K562 (cell line): ENCODE measurements around the gene MAST4. TPM values are rescaled to one million over a fixed set of nuclear protein-coding genes. Genes with fewer than 3 reads are reported as not detected.

ENCODE experiments used
- GTF2A2 ChIP-seq: IDR thresholded peaks from 2 replicates; pipeline ENCODE4 v1.6.1; 2016; ENCODE audit warnings: mild to moderate bottlenecking, missing genetic modification characterization, missing compliant biosample characterization
- JUNB ChIP-seq: fragments of 450-650 bp; formaldehyde crosslinking; conservative IDR thresholded peaks from 2 replicates; pipeline ENCODE4 v1.4.0; 2020; ENCODE audit warnings: mild to moderate bottlenecking
- KAT7 ChIP-seq: sonication (generic); formaldehyde crosslinking; IDR thresholded peaks from 2 replicates; pipeline ENCODE4 v1.8.0; 2022; ENCODE audit warnings: missing genetic modification reagents, mild to moderate bottlenecking, borderline replicate concordance
- KLF1 ChIP-seq: fragments of 450-650 bp; IDR thresholded peaks from 2 replicates; pipeline ENCODE4 v1.6.1; 2016; ENCODE audit warnings: missing genetic modification characterization, missing compliant biosample characterization
- MXI1 ChIP-seq: IDR thresholded peaks from 2 replicates; pipeline ENCODE4 v1.6.1; 2011; ENCODE audit warnings: low read depth, mild to moderate bottlenecking, improper control_type of control experiment, low read length
- NONO ChIP-seq, 2 experiments: fragments of 200-400 bp in 1 of 2; fragments of 450-650 bp in 1 of 2; formaldehyde crosslinking in 1 of 2; IDR thresholded peaks; 2 replicates each; pipeline ENCODE4 v1.6.1; 2017; ENCODE audit warnings: low read depth in 2 of 2, mild to moderate bottlenecking in 2 of 2, moderate library complexity in 2 of 2, low read length in 1 of 2
- PHF20 ChIP-seq: fragments of 450-650 bp; IDR thresholded peaks from 2 replicates; pipeline ENCODE4 v1.6.1; 2018; ENCODE audit not compliant: partially characterized antibody
- PHF21A ChIP-seq: fragments of 450-650 bp; IDR thresholded peaks from 2 replicates; pipeline ENCODE4 v1.6.1; 2017; ENCODE audit warnings: low read depth, borderline replicate concordance
- RBM39 ChIP-seq: fragments of 200-400 bp; formaldehyde crosslinking; optimal IDR thresholded peaks from 2 replicates; pipeline ENCODE3; 2018; ENCODE audit warnings: low read depth, low read length
- U2AF1 ChIP-seq: fragments of 200-400 bp; formaldehyde crosslinking; optimal IDR thresholded peaks from 2 replicates; pipeline ENCODE3; 2017; ENCODE audit warnings: mild to moderate bottlenecking, low read depth, low read length, moderate library complexity
- ZC3H4 ChIP-seq: sonication (generic); formaldehyde crosslinking; IDR thresholded peaks from 2 replicates; pipeline ENCODE4 v1.9.0; 2021; ENCODE audit warnings: missing genetic modification reagents, borderline replicate concordance
- ZC3H8 ChIP-seq: fragments of 450-650 bp; IDR thresholded peaks from 2 replicates; pipeline ENCODE4 v1.6.1; 2017
- ZNF134 ChIP-seq: fragments of 250-450 bp; sonication (Bioruptor Pico); conservative IDR thresholded peaks from 2 replicates; pipeline ENCODE4 v1.4.0; 2020
- ZNF174 ChIP-seq: fragments of 250-450 bp; sonication (Bioruptor Pico); IDR thresholded peaks from 2 replicates; pipeline ENCODE4 v1.4.0; 2020; ENCODE audit warnings: mild to moderate bottlenecking
- ZNF175 ChIP-seq: fragments of 200-800 bp; sonication (Bioruptor generic); IDR thresholded peaks from 2 replicates; pipeline ENCODE4 v1.6.1; 2016; ENCODE audit warnings: low read depth, mild to moderate bottlenecking, missing genetic modification characterization, missing compliant biosample characterization
- ZNF316 ChIP-seq: fragments of 450-650 bp; IDR thresholded peaks from 2 replicates; pipeline ENCODE4 v1.6.1; 2016
- ZNF551 ChIP-seq: fragments of 250-450 bp; sonication (Bioruptor Pico); IDR thresholded peaks from 2 replicates; pipeline ENCODE4 v1.5.0; 2021; ENCODE audit warnings: mild to moderate bottlenecking, moderate library complexity
- polyA plus RNA-seq, 8 experiments: library from polyadenylated mRNA; depleted of rRNA in 4 of 8; stranded (reverse) in 5 of 8; unstranded in 3 of 8; fragments of >200 nt; fragmentation: Nextera tagmentation in 2 of 8; fragmentation: Illumina TruSeq in 1 of 8; extraction: Ambion mirVana in 2 of 8; extraction: Trizol in 1 of 8; gene quantifications; 2 replicates each; pipeline versions ENCODE4 v1.2.1 to v1.2.3, GENCODE V29; 2011 to 2014; ENCODE audit warnings: inconsistent platforms in 1 of 8, missing spikeins in 1 of 8
- total RNA-seq, 7 experiments: library from RNA; depleted of rRNA in 6 of 7; stranded (reverse); fragments of >200 nt in 6 of 7; fragmentation: Illumina TruSeq in 2 of 7; extraction: Trizol in 2 of 7; gene quantifications; 2 replicates each; pipeline versions ENCODE4 v1.2.1 to v1.2.3, GENCODE V29; 2011 to 2021; ENCODE audit warnings: low replicate concordance in 1 of 7
- TF ChIP-seq, protein P1 (sequence below): sonication (generic); formaldehyde crosslinking; IDR thresholded peaks from 2 replicates; pipeline ENCODE4 v1.8.0; 2023; ENCODE audit warnings: missing genetic modification reagents, mild to moderate bottlenecking, borderline replicate concordance
- TF ChIP-seq, protein P2 (sequence below): sonication (generic); formaldehyde crosslinking; IDR thresholded peaks from 2 replicates; pipeline ENCODE4 v1.9.0; 2022; ENCODE audit warnings: mild to moderate bottlenecking, missing genetic modification reagents

The MAST4 gene
- total and polyA plus RNA-seq, 9 of the 15 experiments (the other 6 are each of a cell fraction or from before 2014, with no cell fraction given): 0.88 to 10.1 (median 5.2) TPM

GRCh38 chr5:67003935-67004729, 407.9 kb downstream of the MAST4 start (continued):
- TF ChIP-seq, protein P1, sequence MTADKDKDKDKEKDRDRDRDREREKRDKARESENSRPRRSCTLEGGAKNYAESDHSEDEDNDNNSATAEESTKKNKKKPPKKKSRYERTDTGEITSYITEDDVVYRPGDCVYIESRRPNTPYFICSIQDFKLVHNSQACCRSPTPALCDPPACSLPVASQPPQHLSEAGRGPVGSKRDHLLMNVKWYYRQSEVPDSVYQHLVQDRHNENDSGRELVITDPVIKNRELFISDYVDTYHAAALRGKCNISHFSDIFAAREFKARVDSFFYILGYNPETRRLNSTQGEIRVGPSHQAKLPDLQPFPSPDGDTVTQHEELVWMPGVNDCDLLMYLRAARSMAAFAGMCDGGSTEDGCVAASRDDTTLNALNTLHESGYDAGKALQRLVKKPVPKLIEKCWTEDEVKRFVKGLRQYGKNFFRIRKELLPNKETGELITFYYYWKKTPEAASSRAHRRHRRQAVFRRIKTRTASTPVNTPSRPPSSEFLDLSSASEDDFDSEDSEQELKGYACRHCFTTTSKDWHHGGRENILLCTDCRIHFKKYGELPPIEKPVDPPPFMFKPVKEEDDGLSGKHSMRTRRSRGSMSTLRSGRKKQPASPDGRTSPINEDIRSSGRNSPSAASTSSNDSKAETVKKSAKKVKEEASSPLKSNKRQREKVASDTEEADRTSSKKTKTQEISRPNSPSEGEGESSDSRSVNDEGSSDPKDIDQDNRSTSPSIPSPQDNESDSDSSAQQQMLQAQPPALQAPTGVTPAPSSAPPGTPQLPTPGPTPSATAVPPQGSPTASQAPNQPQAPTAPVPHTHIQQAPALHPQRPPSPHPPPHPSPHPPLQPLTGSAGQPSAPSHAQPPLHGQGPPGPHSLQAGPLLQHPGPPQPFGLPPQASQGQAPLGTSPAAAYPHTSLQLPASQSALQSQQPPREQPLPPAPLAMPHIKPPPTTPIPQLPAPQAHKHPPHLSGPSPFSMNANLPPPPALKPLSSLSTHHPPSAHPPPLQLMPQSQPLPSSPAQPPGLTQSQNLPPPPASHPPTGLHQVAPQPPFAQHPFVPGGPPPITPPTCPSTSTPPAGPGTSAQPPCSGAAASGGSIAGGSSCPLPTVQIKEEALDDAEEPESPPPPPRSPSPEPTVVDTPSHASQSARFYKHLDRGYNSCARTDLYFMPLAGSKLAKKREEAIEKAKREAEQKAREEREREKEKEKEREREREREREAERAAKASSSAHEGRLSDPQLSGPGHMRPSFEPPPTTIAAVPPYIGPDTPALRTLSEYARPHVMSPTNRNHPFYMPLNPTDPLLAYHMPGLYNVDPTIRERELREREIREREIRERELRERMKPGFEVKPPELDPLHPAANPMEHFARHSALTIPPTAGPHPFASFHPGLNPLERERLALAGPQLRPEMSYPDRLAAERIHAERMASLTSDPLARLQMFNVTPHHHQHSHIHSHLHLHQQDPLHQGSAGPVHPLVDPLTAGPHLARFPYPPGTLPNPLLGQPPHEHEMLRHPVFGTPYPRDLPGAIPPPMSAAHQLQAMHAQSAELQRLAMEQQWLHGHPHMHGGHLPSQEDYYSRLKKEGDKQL (CRISPR knock-in tag): no peak
- no peak for TF ChIP-seq U2AF1
- TF ChIP-seq ZNF175 (CRISPR knock-in tag): no peak
- TF ChIP-seq PHF21A: peak; percentile 11; the same call in 1 of the 2 replicates
- no peak for TF ChIP-seq ZNF551 (CRISPR knock-in tag)
- TF ChIP-seq ZNF174 (CRISPR knock-in tag): no peak
- no peak for TF ChIP-seq ZC3H4 (CRISPR knock-in tag)
- TF ChIP-seq GTF2A2 (tag): no peak
- TF ChIP-seq ZC3H8: no peak
- no peak for TF ChIP-seq PHF20
- TF ChIP-seq, protein P2, sequence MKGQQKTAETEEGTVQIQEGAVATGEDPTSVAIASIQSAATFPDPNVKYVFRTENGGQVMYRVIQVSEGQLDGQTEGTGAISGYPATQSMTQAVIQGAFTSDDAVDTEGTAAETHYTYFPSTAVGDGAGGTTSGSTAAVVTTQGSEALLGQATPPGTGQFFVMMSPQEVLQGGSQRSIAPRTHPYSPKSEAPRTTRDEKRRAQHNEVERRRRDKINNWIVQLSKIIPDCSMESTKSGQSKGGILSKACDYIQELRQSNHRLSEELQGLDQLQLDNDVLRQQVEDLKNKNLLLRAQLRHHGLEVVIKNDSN (CRISPR knock-in tag): no peak
- no peak for TF ChIP-seq KAT7 (CRISPR knock-in tag)
- TF ChIP-seq RBM39: no peak
- no peak for TF ChIP-seq JUNB (CRISPR knock-in tag)
- TF ChIP-seq NONO (IDR thresholded peaks at IDR 0.05; ENCODE audit: low read depth in 2 of 2, low read length in 1 of 2): peak in 1 of 2 experiments; percentile 95; a peak in 2 of 4 replicates
- no peak for TF ChIP-seq ZNF316
- TF ChIP-seq KLF1: no peak
- peak; percentile 81 for TF ChIP-seq ZNF134 (CRISPR knock-in tag)
- no peak for TF ChIP-seq MXI1
